Measurements from ENCODE around the gene PYCR2.
"Not testable (repeated sequence)": the region's sequence is repeated elsewhere in the genome, so short reads cannot be mapped to it uniquely, and the experiment has no call there.

The PYCR2 gene

GRCh38 chr1:225941942-225942222, 17.8 kb upstream of the PYCR2 start:
- DNase-seq, result no peak

- no peak for DNase-seq
Observed at GRCh38 chr1:225941187-225941941, 17.3 kb upstream of the PYCR2 start, which contains the start of gene LEFTY2. Gene LEFTY2 (minus strand): TSS chr1:225941220. CDS start chr1:225941140, 80 bp downstream.

GRCh38 chr1:225940385-225941151, 16.5 kb upstream of the PYCR2 start:
- DNase-seq, result no peak

GRCh38 chr1:225939939-225940310, 15.9 kb upstream of the PYCR2 start:
- not testable (repeated sequence) for DNase-seq

- not testable (repeated sequence) for DNase-seq
Observed at GRCh38 chr1:225939097-225939938, 15.3 kb upstream of the PYCR2 start.

GRCh38 chr1:225937048-225937968, 13.3 kb upstream of the PYCR2 start:
- DNase-seq, result no peak

- DNase-seq, result no peak
Observed at GRCh38 chr1:225936523-225936922, 12.5 kb upstream of the PYCR2 start.

GRCh38 chr1:225936086-225936485, 12.0 kb upstream of the PYCR2 start:
- not testable (repeated sequence) for DNase-seq

GRCh38 chr1:225934711-225935110, 10.7 kb upstream of the PYCR2 start:
- DNase-seq, result no peak

- DNase-seq, result no peak
Observed at GRCh38 chr1:225933072-225933471, 9.0 kb upstream of the PYCR2 start.

- DNase-seq, result no peak
Observed at GRCh38 chr1:225931270-225932136, 7.5 kb upstream of the PYCR2 start.

GRCh38 chr1:225930566-225930965, 6.5 kb upstream of the PYCR2 start:
- DNase-seq, result no peak

- DNase-seq, result not testable (repeated sequence)
Observed at GRCh38 chr1:225929462-225929861, 5.4 kb upstream of the PYCR2 start.

GRCh38 chr1:225928186-225929175, 4.4 kb upstream of the PYCR2 start:
- no peak for DNase-seq

GRCh38 chr1:225926551-225927113, 2.6 kb upstream of the PYCR2 start:
- DNase-seq, result no peak

GRCh38 chr1:225923381-225923691, 714 bp downstream of the PYCR2 start:
- DNase-seq, result no peak

- DNase-seq, result no peak
Observed at GRCh38 chr1:225921734-225922709, 2.0 kb downstream of the PYCR2 start.

GRCh38 chr1:225919906-225920305, 4.1 kb downstream of the PYCR2 start:
- DNase-seq, result no peak

- DNase-seq, result no peak
Observed at GRCh38 chr1:225918280-225918679, 5.8 kb downstream of the PYCR2 start.

Data from GOT3 (cell line).